GM12878 (cell line): ENCODE results near the gene ANLN.

Source experiments
- BHLHE40 ChIP-seq, 2 experiments: fragments of 450-650 bp in 1 of 2; IDR thresholded peaks; 2 replicates each; pipeline ENCODE4 v1.6.1; 2011 to 2017; ENCODE audit warnings: low read depth in 2 of 2, borderline replicate concordance in 1 of 2, improper control_type of control experiment in 1 of 2, low read length in 1 of 2, mild to moderate bottlenecking in 1 of 2
- CEBPB ChIP-seq, 2 experiments: fragments of 150-350 bp in 1 of 2; IDR thresholded peaks; 2 replicates each; pipeline ENCODE4 v1.6.1; 2012 to 2014; ENCODE audit warnings: low read depth in 2 of 2, low read length in 2 of 2, borderline replicate concordance in 1 of 2, inconsistent platforms in 1 of 2
- CTCF ChIP-seq, 3 experiments: IDR thresholded peaks in 2 of 3; conservative IDR thresholded peaks in 1 of 3; 2 replicates each; pipeline ENCODE4 v1.5.1; 2011; ENCODE audit warnings: low read depth in 3 of 3, low read length in 3 of 3, mild to moderate bottlenecking in 3 of 3, control low read depth in 2 of 3, moderate library complexity in 2 of 3, inconsistent platforms in 1 of 3, mixed read lengths in 1 of 3; ENCODE audit not compliant: control insufficient read depth in 2 of 3, insufficient read depth in 1 of 3; ENCODE audit errors: extremely low read depth in 1 of 3

- TF ChIP-seq CEBPB (IDR thresholded peaks at IDR 0.05; ENCODE audit: borderline replicate concordance in 1 of 2, low read depth in 2 of 2, low read length in 2 of 2) (no peak), CTCF (IDR thresholded peaks at IDR 0.05 in 2 of 3, conservative IDR thresholded peaks at IDR 0.05 in 1 of 3; ENCODE audit: control insufficient read depth in 2 of 3, extremely low read depth in 1 of 3, insufficient read depth in 1 of 3, low read depth in 3 of 3, low read length in 3 of 3) (no peak), BHLHE40 (IDR thresholded peaks at IDR 0.05; ENCODE audit: borderline replicate concordance in 1 of 2, low read depth in 2 of 2, low read length in 1 of 2) (no peak)
Observed at GRCh38 chr7:36474283-36475010, 84.8 kb downstream of the ANLN start.
